Adrenal gland (tissue), 12 donors: ENCODE data around the gene ARMC6. TPM values are rescaled to one million over a fixed set of nuclear protein-coding genes. Genes with fewer than 3 reads are reported as not detected.
A peak's percentile ranks its signal among the peaks of the same experiment; 100 is the strongest.

Experiments
- DNase-seq, 7 donors: peaks; one replicate each; pipeline ENCODE4 v3.0.0-alpha.2; 2019 to 2020
- H3K27ac ChIP-seq, 5 donors: fragments of 200-600 bp; sonication (generic) in 4 of 5; 1 replicate in 3 of 5; 2 replicates in 2 of 5; pipeline versions ENCODE4 v1.5.1 to v1.8.0; 2016 to 2020; ENCODE audit warnings: mild to moderate bottlenecking in 1 of 5
- H3K27me3 ChIP-seq: fragments of 200-600 bp; 2 replicates; pipeline ENCODE4 v1.8.0; 2021
- H3K36me3 ChIP-seq, 2 donors: fragments of 200-600 bp; replicated peaks in 1 of 2; 1 replicate in 1 of 2; 2 replicates in 1 of 2; pipeline versions ENCODE4 v1.5.1 to v1.8.0; 2018 to 2022
- H3K4me1 ChIP-seq, 2 donors: fragments of 200-600 bp; replicated peaks in 1 of 2; 1 replicate in 1 of 2; 2 replicates in 1 of 2; pipeline versions ENCODE4 v1.5.1 to v1.8.0; 2018 to 2021
- H3K4me3 ChIP-seq, 4 donors: fragments of 200-600 bp; sonication (generic) in 3 of 4; one replicate each; pipeline ENCODE4 v1.5.1; 2016 to 2018
- H3K9me3 ChIP-seq, 3 donors: fragments of 200-600 bp; sonication (generic) in 1 of 3; replicated peaks in 1 of 3; 1 replicate in 2 of 3; 2 replicates in 1 of 3; pipeline versions ENCODE4 v1.5.1 to v1.8.0; 2016 to 2021
- POLR2A ChIP-seq, 2 donors: fragments of 450-650 bp; IDR thresholded peaks; one replicate each; pipeline ENCODE4 v1.6.1; 2017; ENCODE audit warnings: antibody characterized with exemption in 2 of 2, mild to moderate bottlenecking in 2 of 2, moderate library complexity in 1 of 2
- WGBS, 4 donors: extraction: QIAGEN DNeasy Blood & Tissue Kit in 2 of 4; methylation state at CpG; one replicate each; pipeline versions ENCODE4 v1.1.5 to v1.1.7; 2013 to 2017; 5-methylcytosine and 5-hydroxymethylcytosine counted together
- intact Hi-C, 2 donors: fragments of 100-400 bp; cut with DNase I; formaldehyde crosslinking; loops; one replicate each; pipeline versions ENCODE4 v1.14.1 to v1.15.0; 2022 to 2023
- polyA plus RNA-seq, 3 donors: library from polyadenylated mRNA; stranded (reverse); fragments of 200-250 nt in 2 of 3; fragments of 350-450 nt in 1 of 3; fragmentation: Illumina TruSeq in 1 of 3; extraction: RNeasy Lipid Tissue Mini Kit (QIAGEN cat#74804) in 1 of 3; gene quantifications; one replicate each; pipeline ENCODE4 v1.2.3, GENCODE V29; 2013 to 2014
- total RNA-seq, 9 donors: library from RNA; depleted of rRNA in 4 of 9; stranded (reverse); fragments of >200 nt in 4 of 9; fragments of 120-200 nt in 1 of 9; fragmentation: NEBNext Ultra II Directional in 1 of 9; extraction: Animal tissue kit (Norgen Biotek cat#: 25700) in 1 of 9; gene quantifications; one replicate each; pipeline versions ENCODE4 v1.1.0 to v1.2.4, GENCODE V29; 2013 to 2023
- TF ChIP-seq, protein P1 (sequence below), 6 experiments: fragments of 450-650 bp in 4 of 6; fragments of 200-600 bp in 2 of 6; sonication (generic) in 1 of 6; IDR thresholded peaks; 1 replicate in 5 of 6; 2 replicates in 1 of 6; pipeline versions ENCODE4 v1.5.1 to v1.8.0; 2016 to 2021; ENCODE audit warnings: antibody characterized with exemption in 6 of 6, mild to moderate bottlenecking in 2 of 6, moderate library complexity in 1 of 6
- donor health status: healthy with polysubstance abuse.
- donor health status: Bipolar disorder and iron deficiency.
- donor health status: DM: yes; HTN: yes; CAD: no.
- donor health status: DM: no; HTN: no; CAD: no.
- donor health status: DM: no; HTN: no; CAD: no.
- donor health status: DM: yes; HTN: yes; CAD: no.

ARMC6 gene
- total and polyA plus RNA-seq, 12 donors: 16.7 to 39.3 (median 27.2) TPM

DNA sequence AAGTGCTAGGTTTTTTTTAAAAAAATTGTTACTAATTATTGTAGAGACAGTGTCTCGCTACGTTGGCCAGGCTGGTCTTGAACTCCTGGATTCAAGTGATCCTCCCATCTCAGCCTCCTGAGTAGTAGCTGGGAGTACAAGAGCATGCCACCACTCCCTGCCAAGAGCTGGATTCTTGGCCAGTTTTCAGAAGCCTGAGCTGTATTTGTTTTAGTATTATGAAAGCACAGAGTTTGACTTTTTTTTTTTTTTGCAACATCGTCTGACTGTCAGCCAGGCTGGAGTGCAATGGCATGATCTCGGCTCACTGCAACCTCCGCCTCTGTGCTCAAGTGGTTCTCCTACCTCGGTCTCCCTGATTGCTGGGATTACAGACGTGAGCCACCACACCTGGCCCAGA, 7.0 kb downstream of the ARMC6 start:
- peak in 1 of 2 donors; percentile 9 for TF ChIP-seq POLR2A (IDR thresholded peaks at IDR 0.05)
- TF ChIP-seq, protein P1, sequence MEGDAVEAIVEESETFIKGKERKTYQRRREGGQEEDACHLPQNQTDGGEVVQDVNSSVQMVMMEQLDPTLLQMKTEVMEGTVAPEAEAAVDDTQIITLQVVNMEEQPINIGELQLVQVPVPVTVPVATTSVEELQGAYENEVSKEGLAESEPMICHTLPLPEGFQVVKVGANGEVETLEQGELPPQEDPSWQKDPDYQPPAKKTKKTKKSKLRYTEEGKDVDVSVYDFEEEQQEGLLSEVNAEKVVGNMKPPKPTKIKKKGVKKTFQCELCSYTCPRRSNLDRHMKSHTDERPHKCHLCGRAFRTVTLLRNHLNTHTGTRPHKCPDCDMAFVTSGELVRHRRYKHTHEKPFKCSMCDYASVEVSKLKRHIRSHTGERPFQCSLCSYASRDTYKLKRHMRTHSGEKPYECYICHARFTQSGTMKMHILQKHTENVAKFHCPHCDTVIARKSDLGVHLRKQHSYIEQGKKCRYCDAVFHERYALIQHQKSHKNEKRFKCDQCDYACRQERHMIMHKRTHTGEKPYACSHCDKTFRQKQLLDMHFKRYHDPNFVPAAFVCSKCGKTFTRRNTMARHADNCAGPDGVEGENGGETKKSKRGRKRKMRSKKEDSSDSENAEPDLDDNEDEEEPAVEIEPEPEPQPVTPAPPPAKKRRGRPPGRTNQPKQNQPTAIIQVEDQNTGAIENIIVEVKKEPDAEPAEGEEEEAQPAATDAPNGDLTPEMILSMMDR (IDR thresholded peaks at IDR 0.05): no peak
- H3K9me3 ChIP-seq: no peaks in the 10 kb centered on the region
- 36 to 53% (median 51%) methylated on average over 7 of the region's 7 CpGs for WGBS, 4 donors
- intact Hi-C loops: no loop called here
- H3K36me3 ChIP-seq: peaks cover 0 to 18% of the 10 kb centered on the region in 2 donors
- no peak overlapping the region for H3K4me3 ChIP-seq
- peaks cover 0 to 5% of the 10 kb centered on the region in 2 donors for H3K4me1 ChIP-seq
- H3K27ac ChIP-seq: peak overlapping the region in 1 of 5 donors; percentile 13
- DNase-seq: peak in 6 of 7 donors; percentile 75 to 90 (median 84)
- H3K27me3 ChIP-seq: no peaks in the 10 kb centered on the region

DNA sequence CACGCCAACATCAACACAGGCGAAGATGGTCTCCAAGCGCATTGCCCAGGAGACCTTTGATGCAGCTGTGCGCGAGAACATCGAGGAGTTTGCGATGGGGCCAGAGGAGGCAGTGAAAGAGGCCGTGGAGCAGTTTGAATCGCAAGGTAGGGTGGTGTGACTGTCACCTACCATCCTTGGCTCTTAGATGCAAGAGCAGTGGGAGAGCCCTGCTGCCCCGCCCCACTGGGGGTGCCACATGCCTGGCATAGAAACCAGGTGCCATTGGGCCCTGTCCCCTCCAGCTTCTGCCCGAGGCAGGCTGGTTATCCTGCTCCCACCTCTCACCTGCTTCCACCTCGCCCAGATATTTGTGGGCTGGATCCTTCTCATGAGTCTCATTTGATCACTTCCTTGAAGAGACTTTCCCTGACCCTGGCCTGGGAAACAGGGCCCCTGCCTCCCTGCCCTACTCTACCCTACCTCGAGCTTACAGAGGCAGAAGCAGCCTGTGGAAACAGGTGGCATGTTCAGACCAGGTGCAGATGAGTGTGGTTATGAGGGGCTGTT, 9.4 kb downstream of the ARMC6 start:
- H3K27ac ChIP-seq: no peak overlapping the region
- peaks cover 0 to 5% of the 10 kb centered on the region in 2 donors for H3K4me1 ChIP-seq
- no peaks in the 10 kb centered on the region for H3K27me3 ChIP-seq
- TF ChIP-seq POLR2A (IDR thresholded peaks at IDR 0.05): no peak
- TF ChIP-seq, protein P1 (IDR thresholded peaks at IDR 0.05): no peak
- WGBS, 4 donors: 91 to 97% (median 94%) methylated on average over 7 to 13 of the region's 13 CpGs
- H3K9me3 ChIP-seq: no peaks in the 10 kb centered on the region
- DNase-seq: no peak
- intact Hi-C loops: no loop called here
- H3K4me3 ChIP-seq: no peak overlapping the region
- peaks cover 0 to 18% of the 10 kb centered on the region in 2 donors for H3K36me3 ChIP-seq

DNA sequence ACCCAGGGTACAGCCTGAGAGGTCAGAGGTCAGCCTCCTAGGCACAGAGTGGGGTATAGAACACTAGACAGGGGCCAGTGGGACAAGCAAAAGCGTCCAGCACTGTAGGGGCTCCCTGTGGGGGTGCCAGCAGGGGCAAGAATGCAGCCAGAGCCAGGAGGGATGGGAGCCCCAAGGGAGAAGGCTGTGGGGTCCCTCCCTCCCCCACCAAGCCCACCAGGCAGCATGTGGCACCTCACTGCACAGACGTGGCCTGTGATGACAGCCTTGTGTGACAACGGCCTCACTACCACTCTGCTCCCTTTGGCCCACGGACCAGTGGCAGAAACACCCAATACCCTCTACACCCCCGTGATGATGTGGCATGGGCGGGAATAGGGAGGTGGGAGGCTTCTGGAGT, 10.1 kb downstream of the ARMC6 start:
- Histone ChIP-seq H3K9me3 (no peaks in the 10 kb centered on the region), H3K36me3 (peaks cover 0 to 18% of the 10 kb centered on the region in 2 donors), H3K4me3 (no peak overlapping the region), H3K27ac (no peak overlapping the region), H3K27me3 (no peaks in the 10 kb centered on the region), H3K4me1 (peaks cover 0 to 5% of the 10 kb centered on the region in 2 donors)
- WGBS, 4 donors: 80 to 92% (median 88%) methylated on average over 2 to 6 of the region's 6 CpGs
- intact Hi-C loops: no loop called here
- TF ChIP-seq POLR2A (IDR thresholded peaks at IDR 0.05): no peak
- TF ChIP-seq, protein P1 (IDR thresholded peaks at IDR 0.05): no peak
- DNase-seq: no peak

DNA sequence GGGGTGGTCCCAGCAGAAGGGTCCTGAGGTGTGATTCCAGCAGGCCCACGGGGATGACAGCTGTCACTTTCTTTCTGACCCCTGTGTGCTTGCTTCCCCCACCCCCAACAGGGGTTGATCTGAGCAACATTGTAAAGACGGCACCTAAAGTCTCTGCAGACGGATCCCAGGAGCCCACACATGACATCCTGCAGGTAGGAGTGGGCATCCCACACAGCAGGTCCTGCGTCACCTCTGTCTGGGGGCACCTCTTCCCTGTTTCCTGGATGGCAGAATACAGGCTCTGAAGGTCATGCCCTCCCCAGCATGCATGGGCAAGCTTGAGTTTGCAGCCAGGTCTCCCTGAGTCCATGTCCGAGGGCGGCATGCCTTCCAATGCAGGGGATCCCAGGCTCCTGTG, 10.5 kb downstream of the ARMC6 start:
- Histone ChIP-seq H3K27ac (no peak overlapping the region), H3K4me1 (peaks cover 0 to 5% of the 10 kb centered on the region in 2 donors), H3K27me3 (no peaks in the 10 kb centered on the region), H3K4me3 (no peak overlapping the region), H3K9me3 (no peaks in the 10 kb centered on the region), H3K36me3 (peaks cover 0 to 18% of the 10 kb centered on the region in 2 donors)
- DNase-seq: no peak
- intact Hi-C loops: no loop called here
- TF ChIP-seq POLR2A (IDR thresholded peaks at IDR 0.05): no peak
- TF ChIP-seq, protein P1 (IDR thresholded peaks at IDR 0.05): no peak
- 86 to 97% (median 90%) methylated on average over 4 to 6 of the region's 6 CpGs for WGBS, 4 donors
